Lower leg skin (tissue), 4 donors: Measurements from ENCODE around the gene MYO1C. TPM values are rescaled to one million over a fixed set of nuclear protein-coding genes. Genes with fewer than 3 reads are reported as not detected.

Source experiments
- DNase-seq, 2 donors: peaks; one replicate each; pipeline ENCODE4 v3.0.0-alpha.2; 2019; ENCODE audit warnings: low spot score in 2 of 2
- H3K4me3 ChIP-seq: fragments of 200-600 bp; sonication (generic); 2 replicates; pipeline ENCODE4 v1.5.1; 2017; ENCODE audit warnings: mild to moderate bottlenecking, low read depth; ENCODE audit not compliant: poor library complexity, severe bottlenecking
- CTCF ChIP-seq, 3 donors: fragments of 450-650 bp; IDR thresholded peaks; one replicate each; pipeline ENCODE4 v1.5.1; 2016; ENCODE audit warnings: antibody characterized with exemption in 3 of 3, mild to moderate bottlenecking in 3 of 3, moderate library complexity in 2 of 3
- POLR2A ChIP-seq, 2 donors: fragments of 450-650 bp; IDR thresholded peaks; one replicate each; pipeline ENCODE4 v1.6.1; 2016 to 2017; ENCODE audit warnings: antibody characterized with exemption in 2 of 2, mild to moderate bottlenecking in 1 of 2, moderate library complexity in 1 of 2
- WGBS, 2 donors: methylation state at CpG; one replicate each; pipeline ENCODE4 v1.1.5; 2018; 5-methylcytosine and 5-hydroxymethylcytosine counted together
- intact Hi-C: fragments of 100-400 bp; cut with DNase I; formaldehyde crosslinking; loops from one replicate; pipeline ENCODE4 v1.15.0; 2023; ENCODE audit warnings: low total_unique reads
- total RNA-seq, 4 donors: library from RNA; depleted of rRNA; stranded (reverse); fragments of >200 nt; gene quantifications; one replicate each; pipeline ENCODE4 v1.1.0, GENCODE V29; 2016

The MYO1C gene
- total RNA-seq, 4 donors from 2014 or later = 71.3 to 101 (median 84.8) TPM

- no peak for DNase-seq
- no peak overlapping the region for H3K4me3 ChIP-seq
- intact Hi-C loops = no loop called here
- 90 to 91% methylated on average over 28 of the region's 28 CpGs for WGBS, 2 donors
- no peak for TF ChIP-seq POLR2A (IDR thresholded peaks at IDR 0.05)
- no peak for TF ChIP-seq CTCF (IDR thresholded peaks at IDR 0.05)
These were observed 23.1 kb downstream of the MYO1C start for GRCh38 chr17:1469231-1469852.

GRCh38 chr17:1467898-1468492 is 24.5 kb downstream of the MYO1C start:
- TF ChIP-seq POLR2A (IDR thresholded peaks at IDR 0.05) (no peak), CTCF (IDR thresholded peaks at IDR 0.05) (no peak)
- no peak for DNase-seq
- no peak overlapping the region for H3K4me3 ChIP-seq
- intact Hi-C loops = no loop called here
- WGBS, 2 donors = 68 to 70% methylated on average over 18 to 19 of the region's 21 CpGs

- 89 to 92% methylated on average over 16 of the region's 16 CpGs for WGBS, 2 donors
- intact Hi-C loops = no loop called here
- H3K4me3 ChIP-seq = no peak overlapping the region
- no peak for DNase-seq
- TF ChIP-seq CTCF (IDR thresholded peaks at IDR 0.05) (no peak), POLR2A (IDR thresholded peaks at IDR 0.05) (no peak)
These were observed 25.2 kb downstream of the MYO1C start for GRCh38 chr17:1467258-1467657.

GRCh38 chr17:1464186-1464585 is 28.3 kb downstream of the MYO1C start:
- intact Hi-C loops = no loop called here
- WGBS, 2 donors = 89 to 93% methylated on average over 5 to 6 of the region's 8 CpGs

DNA sequence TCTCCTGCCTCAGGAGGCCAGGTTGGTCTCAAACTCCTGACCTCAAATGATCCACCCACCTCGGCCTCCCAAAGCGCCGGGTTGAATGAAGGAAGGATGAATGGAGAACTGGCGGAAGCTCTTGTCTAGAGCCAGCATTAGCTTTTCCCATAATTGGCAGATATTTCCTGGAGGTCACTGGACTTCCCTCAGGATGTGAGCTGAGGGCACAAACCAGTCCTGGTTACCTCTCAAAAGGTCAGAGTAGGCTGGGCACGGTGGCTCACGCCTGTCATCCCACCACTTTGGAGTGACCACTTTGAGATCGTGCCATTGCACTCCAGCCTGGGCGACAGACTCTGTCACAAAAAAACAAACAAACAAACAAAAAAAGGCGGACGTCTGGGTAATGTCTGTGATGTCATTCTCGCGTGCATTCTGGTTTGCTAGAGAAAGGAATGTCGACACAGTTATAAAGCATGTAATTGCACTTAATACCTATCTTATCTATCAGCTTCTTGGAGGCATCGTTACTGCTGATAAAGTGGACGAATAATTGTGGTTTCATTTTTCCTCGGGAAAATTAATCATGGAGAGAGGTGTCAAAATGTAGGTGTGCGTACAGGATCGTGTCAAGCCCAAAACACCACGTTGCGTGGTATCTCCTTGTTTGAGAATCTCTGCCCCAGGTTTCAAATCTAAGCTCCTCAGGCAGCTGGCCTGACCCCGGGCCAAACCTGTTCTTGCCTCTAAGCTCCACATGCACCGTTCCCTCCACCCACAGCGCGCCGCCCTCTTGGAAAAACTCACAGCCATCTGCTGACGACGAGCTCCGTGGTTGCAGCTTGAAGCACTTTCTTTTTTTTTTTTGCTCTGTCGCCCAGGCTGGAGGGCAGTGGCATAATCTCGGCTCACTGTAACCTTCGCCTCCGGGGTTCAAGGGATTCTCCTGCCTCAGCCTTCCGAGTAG is 30.0 kb downstream of the MYO1C start:
- DNase-seq = no peak
- H3K4me3 ChIP-seq = no peak overlapping the region
- TF ChIP-seq POLR2A (IDR thresholded peaks at IDR 0.05) (no peak), CTCF (IDR thresholded peaks at IDR 0.05) (no peak)

More at GRCh38 chr17:1464186-1464585, 28.3 kb downstream of the MYO1C start:
- DNase-seq = no peak
- no peak overlapping the region for H3K4me3 ChIP-seq
- no peak for TF ChIP-seq POLR2A (IDR thresholded peaks at IDR 0.05)
- no peak for TF ChIP-seq CTCF (IDR thresholded peaks at IDR 0.05)

More for the DNA sequence above, 30.0 kb downstream of the MYO1C start:
- 74 to 80% methylated on average over 33 of the region's 33 CpGs for WGBS, 2 donors
- intact Hi-C loops = no loop called here
